Right lobe of liver (tissue), 6 donors: Measurements from ENCODE around the gene PRMT7. TPM values are rescaled to one million over a fixed set of nuclear protein-coding genes. Genes with fewer than 3 reads are reported as not detected.

ENCODE experiments used
- ATAC-seq, 4 donors: fragments of 200-7000 bp; cut with Tn5 transposase; one replicate each; pipeline ENCODE4 v1.9.1; 2020; ENCODE audit warnings: mild to moderate bottlenecking in 4 of 4, moderate library complexity in 4 of 4
- DNase-seq, 3 donors: peaks; one replicate each; pipeline ENCODE4 v3.0.0-alpha.2; 2020
- H3K27ac ChIP-seq, 3 donors: fragments of 200-600 bp; one replicate each; pipeline ENCODE4 v1.8.0; 2022
- H3K27me3 ChIP-seq, 2 donors: fragments of 200-600 bp; one replicate each; pipeline ENCODE4 v1.8.0; 2022
- H3K36me3 ChIP-seq, 4 donors: fragments of 200-600 bp; sonication (generic) in 1 of 4; one replicate each; pipeline versions ENCODE4 v1.5.1 to v1.8.0; 2017 to 2022; ENCODE audit warnings: control low read depth in 1 of 4
- H3K4me1 ChIP-seq, 4 donors: fragments of 200-600 bp; sonication (generic) in 1 of 4; one replicate each; pipeline versions ENCODE4 v1.5.1 to v1.8.0; 2017 to 2022; ENCODE audit warnings: control low read depth in 1 of 4
- H3K4me3 ChIP-seq, 3 donors: fragments of 200-600 bp; one replicate each; pipeline ENCODE4 v1.8.0; 2022
- H3K9me3 ChIP-seq, 4 donors: fragments of 200-600 bp; sonication (generic) in 1 of 4; one replicate each; pipeline versions ENCODE4 v1.5.1 to v1.8.0; 2017 to 2022; ENCODE audit warnings: control low read depth in 1 of 4
- CTCF ChIP-seq, 4 donors: fragments of 200-600 bp in 3 of 4; fragments of 450-650 bp in 1 of 4; IDR thresholded peaks; one replicate each; pipeline versions ENCODE4 v1.5.1 to v1.8.0; 2016 to 2022; ENCODE audit warnings: antibody characterized with exemption in 4 of 4, mild to moderate bottlenecking in 2 of 4
- POLR2A ChIP-seq: fragments of 450-650 bp; IDR thresholded peaks from one replicate; pipeline ENCODE4 v1.6.1; 2017; ENCODE audit warnings: antibody characterized with exemption, mild to moderate bottlenecking
- WGBS: methylation state at CpG from one replicate; pipeline ENCODE4 v1.1.6; 2018; ENCODE audit warnings: low coverage, low lambda C conversion rate; ENCODE audit not compliant: insufficient coverage; ENCODE audit errors: missing lambda C conversion rate; 5-methylcytosine and 5-hydroxymethylcytosine counted together
- intact Hi-C, 2 donors: fragments of 100-400 bp; cut with DNase I; formaldehyde crosslinking; loops; one replicate each; pipeline versions ENCODE4 v1.11.2 to v1.14.1; 2022
- small RNA-seq, 2 experiments: library from RNA; depleted of rRNA; stranded (forward); fragments of <200 nt; gene quantifications; one replicate each; pipeline ENCODE3, GENCODE V24; 2016
- total RNA-seq, 6 experiments: library from RNA; depleted of rRNA in 2 of 6; stranded (reverse); fragments of >200 nt in 2 of 6; fragmentation: NEBNext Ultra II Directional in 3 of 6; extraction: Animal tissue kit (Norgen Biotek cat#: 25700) in 3 of 6; gene quantifications; one replicate each; pipeline versions ENCODE4 v1.1.0 to v1.2.4, GENCODE V29; 2016 to 2023
- donor health status: DM: no; HTN: yes; CAD: no.
- donor health status: DM: no; HTN: no; CAD: no.
- donor health status: DM: no; HTN: no; CAD: no.
- donor health status: DM: no; HTN: yes; CAD: no.
- donor health status: DM: no; HTN: yes; CAD: no.

Gene PRMT7
- total RNA-seq, 6 experiments from 2014 or later = 13.1 to 28.3 (median 21.1) TPM

DNA sequence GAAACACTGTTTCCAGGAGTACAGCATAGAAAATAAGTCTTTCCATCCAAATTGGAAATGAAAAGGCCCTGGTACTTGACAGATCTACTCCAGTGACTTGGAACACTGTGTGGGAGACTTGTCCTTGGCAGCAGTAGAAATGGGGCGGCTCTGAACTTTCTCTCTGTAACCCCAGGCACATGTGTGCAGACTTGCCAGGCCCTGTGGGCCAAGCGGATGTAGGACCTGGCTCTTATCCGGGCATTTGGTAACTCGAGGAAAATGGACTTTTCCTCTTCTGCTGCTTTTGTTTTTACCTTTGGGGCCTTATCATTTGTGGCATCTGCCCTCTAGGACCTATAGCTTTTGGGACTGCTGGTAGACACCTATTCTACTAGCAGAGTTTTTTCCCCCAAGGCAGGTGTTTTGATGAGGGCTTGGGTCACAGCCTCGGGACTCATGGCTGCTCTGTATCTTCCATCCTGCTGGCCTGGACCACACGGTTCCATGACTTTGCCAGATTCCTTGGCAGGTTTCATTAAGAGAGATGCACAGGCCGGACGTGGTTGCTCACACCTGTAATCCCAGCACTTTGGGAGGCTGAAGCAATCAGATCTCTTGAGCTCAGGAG lies 94.0 kb downstream of the PRMT7 start:
- TF ChIP-seq CTCF (IDR thresholded peaks at IDR 0.05) (no peak), POLR2A (no peak)
- 37% methylated on average over 6 of the region's 8 CpGs for WGBS
- Histone ChIP-seq H3K27ac (no peak overlapping the region), H3K4me1 (peaks cover 0 to 43% (median 6%) of the 10 kb centered on the region in 4 donors), H3K36me3 (no peaks in the 10 kb centered on the region), H3K27me3 (no peaks in the 10 kb centered on the region), H3K9me3 (no peaks in the 10 kb centered on the region), H3K4me3 (no peak overlapping the region)
- DNase-seq = peak in 2 of 3 donors; percentile 68 to 70
- ATAC-seq = peak in 3 of 4 donors; percentile 48 to 77 (median 49)
- intact Hi-C loops = no loop called here

- ATAC-seq (peak in 3 of 4 donors; percentile 23 to 61 (median 59)), DNase-seq (no peak)
- H3K27ac ChIP-seq = no peak overlapping the region
- no peaks in the 10 kb centered on the region for H3K9me3 ChIP-seq
- H3K4me3 ChIP-seq = no peak overlapping the region
- WGBS = 31% methylated on average over 13 of the region's 17 CpGs
- no peaks in the 10 kb centered on the region for H3K27me3 ChIP-seq
- H3K36me3 ChIP-seq = no peaks in the 10 kb centered on the region
- TF ChIP-seq POLR2A (no peak), CTCF (IDR thresholded peaks at IDR 0.05) (no peak)
- intact Hi-C loops = no loop called here
- peaks cover 0 to 43% (median 6%) of the 10 kb centered on the region in 4 donors for H3K4me1 ChIP-seq
Measured at GRCh38 chr16:68406458-68407152, 95.8 kb downstream of the PRMT7 start.

Small RNA genes lying within 50 kb of the gene (small RNA-seq; reads per million reads assigned to genes)
- gene RNU4-30P (0 reads per million in 2 experiments), gene RNU6-1262P (0 reads per million in 2 experiments)

Other genes with a start within 250 kb of the PRMT7 start
- 10 to 100 TPM; 19.9 to 30.1 (median 25.1) TPM for gene NFATC3, start 225.6 kb upstream of the PRMT7 start, total RNA-seq
- 100 to 1,000 TPM in 1 of 6 experiments, 10 to 100 TPM in 5; 44.8 to 102 (median 57.9) TPM for gene ESRP2, start 74.9 kb upstream of the PRMT7 start, total RNA-seq
- 10 to 100 TPM in 5 of 6 experiments, 1 to 10 TPM in 1; 9.7 to 21.2 (median 13.7) TPM for gene PLA2G15, start 65.6 kb upstream of the PRMT7 start, total RNA-seq
- gene SLC7A6, start 46.5 kb upstream of the PRMT7 start, total RNA-seq = 1 to 10 TPM; 1.6 to 9.6 (median 4.5) TPM
- gene SLC7A6OS, start 73 bp upstream of the PRMT7 start, total RNA-seq = 1 to 10 TPM; 4.0 to 5.4 (median 4.8) TPM
- gene SMPD3, start 137.5 kb downstream of the PRMT7 start, total RNA-seq = 10 to 100 TPM in 2 of 6 experiments, 1 to 10 TPM in 2, under 1 TPM in 2; 0.18 to 27.2 (median 5.0) TPM
- 10 to 100 TPM in 1 of 6 experiments, 1 to 10 TPM in 5; 3.4 to 11.3 (median 6.2) TPM for gene ZFP90, start 228.3 kb downstream of the PRMT7 start, total RNA-seq